ENCODE measurements around the gene PFKFB4.
"Not testable (repeated sequence)": the region's sequence is repeated elsewhere in the genome, so short reads cannot be mapped to it uniquely, and the experiment has no call there.

Gene PFKFB4

GRCh38 chr3:48536116-48536515, 20.5 kb downstream of the PFKFB4 start:
- DNase-seq (ENCODE audit: low spot score) = no peak
- no peak for TF ChIP-seq CTCF (IDR thresholded peaks at IDR 0.05; ENCODE audit: extremely low read depth, missing control alignments)

- TF ChIP-seq CTCF (IDR thresholded peaks at IDR 0.05; ENCODE audit: extremely low read depth, missing control alignments) = no peak
- DNase-seq (ENCODE audit: low spot score) = no peak
Measured at GRCh38 chr3:48535578-48535977, 21.0 kb downstream of the PFKFB4 start.

GRCh38 chr3:48532977-48533337, 23.6 kb downstream of the PFKFB4 start:
- DNase-seq (ENCODE audit: low spot score) = no peak
- no peak for TF ChIP-seq CTCF (IDR thresholded peaks at IDR 0.05; ENCODE audit: extremely low read depth, missing control alignments)

GRCh38 chr3:48532271-48532976, 24.2 kb downstream of the PFKFB4 start:
- TF ChIP-seq CTCF (IDR thresholded peaks at IDR 0.05; ENCODE audit: extremely low read depth, missing control alignments) = no peak
- DNase-seq (ENCODE audit: low spot score) = no peak

GRCh38 chr3:48530701-48531100, 25.9 kb downstream of the PFKFB4 start:
- DNase-seq (ENCODE audit: low spot score) = not testable (repeated sequence)

GRCh38 chr3:48528754-48529153, 27.8 kb downstream of the PFKFB4 start:
- no peak for TF ChIP-seq CTCF (IDR thresholded peaks at IDR 0.05; ENCODE audit: extremely low read depth, missing control alignments)
- DNase-seq (ENCODE audit: low spot score) = no peak

GRCh38 chr3:48528048-48528447, 28.6 kb downstream of the PFKFB4 start:
- no peak for TF ChIP-seq CTCF (IDR thresholded peaks at IDR 0.05; ENCODE audit: extremely low read depth, missing control alignments)
- DNase-seq (ENCODE audit: low spot score) = no peak

GRCh38 chr3:48524970-48525369, 31.6 kb downstream of the PFKFB4 start:
- no peak for DNase-seq (ENCODE audit: low spot score)
- no peak for TF ChIP-seq CTCF (IDR thresholded peaks at IDR 0.05; ENCODE audit: extremely low read depth, missing control alignments)

Measured in GM20000 (cell line).